GM18499 (cell line): ENCODE results near the gene ERN1.

Experiments used
- ATAC-seq: cut with Tn5 transposase; IDR thresholded peaks from one replicate; pipeline ENCODE4 v1.9.1; 2021; ENCODE audit warnings: moderate number of reproducible peaks; ENCODE audit not compliant: insufficient read depth, unreplicated experiment

The ERN1 gene

DNA sequence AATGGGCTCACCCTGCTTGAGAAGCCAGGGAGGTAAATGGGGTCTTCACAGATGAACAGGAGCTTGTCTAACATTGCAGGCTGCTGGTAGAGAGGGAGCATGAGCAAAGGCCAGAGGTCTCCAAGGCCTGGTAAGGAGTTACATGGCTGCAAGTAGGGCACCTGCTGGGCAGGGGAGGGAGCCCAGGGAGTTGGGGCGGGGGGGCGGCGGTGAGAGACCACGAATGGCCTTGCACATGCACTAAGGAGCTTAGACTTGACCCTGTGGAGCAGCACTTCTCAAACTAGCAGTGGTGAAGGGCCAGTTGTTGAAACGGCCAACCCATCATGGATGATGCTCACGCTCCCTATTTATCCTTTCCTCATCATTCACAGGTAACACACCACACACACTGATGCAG, 38.4 kb downstream of the ERN1 start:
- no peak for ATAC-seq

DNA sequence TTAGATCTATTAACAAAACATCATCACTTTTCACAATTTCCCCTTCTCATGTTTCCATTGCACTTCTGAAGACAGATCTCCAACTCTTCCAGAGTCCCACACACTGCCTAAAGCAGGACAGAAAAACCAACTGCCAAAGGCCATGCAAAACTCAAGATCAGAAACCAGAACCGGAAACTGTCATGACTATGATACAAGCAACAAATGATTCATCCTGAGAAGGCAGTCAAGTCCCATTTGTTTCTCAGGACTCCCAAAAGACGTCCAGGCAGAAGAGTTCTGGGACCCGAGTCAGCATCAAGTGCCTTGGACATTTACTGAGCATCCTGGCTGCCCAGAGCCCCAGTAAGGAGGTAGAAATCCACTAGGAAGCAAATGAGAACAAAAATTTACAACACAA, 38.8 kb downstream of the ERN1 start:
- peak; percentile 55 for ATAC-seq

GRCh38 chr17:64090144-64090543, 39.8 kb downstream of the ERN1 start:
- no peak for ATAC-seq

- no peak for ATAC-seq
These were observed 42.5 kb downstream of the ERN1 start for GRCh38 chr17:64087252-64088005.

- ATAC-seq, result no peak
These were observed 44.3 kb downstream of the ERN1 start for GRCh38 chr17:64085650-64086005.

DNA sequence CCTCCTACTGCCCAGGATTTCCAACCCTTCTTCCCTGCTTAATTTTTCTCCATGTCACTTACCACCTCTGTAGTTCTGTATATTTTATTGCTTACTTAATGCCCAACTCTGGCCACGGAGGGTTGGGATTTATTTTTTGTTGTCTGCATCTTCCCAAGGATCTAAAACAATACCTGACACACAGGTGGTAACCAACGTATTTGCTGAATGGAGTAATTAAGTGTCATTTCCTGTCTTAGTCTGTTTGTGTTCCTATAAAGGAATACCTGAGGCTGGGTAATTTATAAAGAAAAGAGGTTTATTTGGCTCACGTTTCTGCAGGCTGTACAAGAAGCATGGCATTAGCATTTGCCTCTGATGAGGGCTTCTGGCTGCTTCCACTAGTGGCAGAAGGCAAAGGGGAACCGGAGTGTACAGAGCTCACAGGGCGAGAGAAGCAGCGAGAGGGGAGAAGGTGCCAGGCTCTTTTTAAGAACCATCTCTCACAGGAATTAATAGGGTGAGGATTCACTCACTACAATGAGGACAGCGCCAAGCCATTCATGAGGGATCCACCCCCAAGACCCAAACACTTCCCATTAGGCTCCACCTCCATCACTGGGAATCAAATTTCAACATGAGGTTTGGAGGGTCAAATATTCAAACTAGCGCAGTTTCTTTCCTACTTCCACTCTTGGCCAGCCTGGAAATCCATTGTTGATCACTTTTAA, 44.8 kb downstream of the ERN1 start:
- no peak for ATAC-seq

DNA sequence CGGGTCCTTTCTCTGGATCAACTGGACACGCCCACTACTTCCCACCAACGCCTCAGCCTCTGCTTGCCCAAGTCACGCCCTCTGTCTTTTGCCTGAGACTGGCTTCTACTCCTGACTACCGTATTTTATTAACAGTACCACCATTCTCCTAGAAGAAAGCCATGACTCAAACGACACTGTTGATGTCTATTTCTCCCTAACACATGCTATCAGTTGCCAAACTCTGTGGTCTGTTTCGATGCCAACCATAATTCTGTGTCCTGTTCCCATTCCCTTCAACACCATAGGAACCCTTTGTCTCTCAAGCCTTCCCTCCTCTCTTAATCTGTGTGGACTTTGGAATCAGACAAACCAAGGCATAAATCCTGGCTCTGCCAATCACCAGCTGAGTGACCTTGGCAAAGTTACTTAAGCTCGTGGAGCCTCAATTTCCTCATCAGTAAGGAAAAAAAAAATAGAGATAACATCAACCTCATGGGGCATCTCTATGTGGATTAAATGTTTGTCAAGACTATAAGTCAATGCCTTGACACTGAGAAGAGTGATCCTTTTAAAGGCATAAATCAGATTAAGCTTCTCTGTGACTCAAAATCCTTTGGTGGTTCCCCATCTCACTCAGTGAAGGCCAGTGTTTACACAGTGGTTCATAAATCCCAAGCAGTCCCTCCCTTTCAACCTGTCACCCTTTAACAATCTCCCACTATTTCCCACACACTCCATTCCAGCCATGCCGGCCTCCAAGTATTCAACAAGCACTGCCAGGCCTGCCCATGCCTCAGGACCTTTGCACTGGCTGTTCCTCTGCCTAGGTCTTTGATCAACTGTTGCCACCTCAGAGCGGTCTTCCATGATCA, 45.6 kb downstream of the ERN1 start:
- no peak for ATAC-seq

DNA sequence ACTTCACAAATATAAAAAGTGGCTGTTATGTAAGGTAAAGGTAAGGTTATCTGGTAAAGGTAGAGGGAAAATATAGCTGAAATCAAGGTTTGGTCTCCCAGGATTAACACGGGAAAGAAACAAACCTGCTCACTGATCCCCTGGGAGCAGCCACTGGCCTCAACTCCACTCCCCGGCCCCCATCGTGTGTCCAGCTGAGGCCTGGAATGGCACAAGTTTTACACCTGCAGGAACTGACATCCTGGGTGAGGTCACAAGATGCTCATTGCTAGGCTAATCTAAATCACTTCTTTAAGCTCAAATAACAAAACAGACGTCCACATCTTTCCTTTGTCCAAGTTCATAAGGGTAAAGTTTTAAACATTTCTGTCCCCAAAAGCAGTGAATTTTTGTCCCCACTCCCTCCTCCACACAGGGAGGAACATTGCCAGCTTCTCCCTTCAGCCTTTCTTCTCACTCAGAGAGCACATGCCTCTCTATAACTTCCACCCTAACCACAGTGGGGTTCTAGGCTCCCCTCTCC, 46.3 kb downstream of the ERN1 start:
- ATAC-seq, result no peak

- ATAC-seq, result no peak
These were observed 46.9 kb downstream of the ERN1 start for GRCh38 chr17:64083093-64083492.

- ATAC-seq, result no peak
These were observed 47.8 kb downstream of the ERN1 start for GRCh38 chr17:64081802-64082799.

DNA sequence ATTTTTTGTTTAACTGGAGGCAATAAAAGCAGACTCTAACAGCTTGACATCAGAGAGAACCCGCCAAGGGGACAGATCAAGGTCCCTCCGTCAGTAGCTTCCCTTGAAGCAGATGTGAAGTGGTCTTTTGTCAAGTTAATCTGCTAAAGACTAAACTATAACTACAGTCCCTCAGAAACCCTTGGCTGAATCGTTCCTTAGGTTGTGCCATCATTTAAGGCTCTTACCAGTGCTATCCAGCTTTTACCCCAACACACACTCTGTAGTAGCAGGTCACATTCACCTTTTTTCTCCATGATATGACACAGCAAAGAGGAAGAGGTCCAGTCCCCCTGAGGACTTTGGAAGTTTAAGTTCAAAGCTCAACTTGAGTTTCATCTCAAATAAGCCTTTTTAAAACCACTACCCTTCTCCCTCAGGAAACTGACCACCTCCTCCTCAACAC, 49.7 kb downstream of the ERN1 start:
- no peak for ATAC-seq

- no peak for ATAC-seq
These were observed 52.6 kb downstream of the ERN1 start for GRCh38 chr17:64077379-64077778.

DNA sequence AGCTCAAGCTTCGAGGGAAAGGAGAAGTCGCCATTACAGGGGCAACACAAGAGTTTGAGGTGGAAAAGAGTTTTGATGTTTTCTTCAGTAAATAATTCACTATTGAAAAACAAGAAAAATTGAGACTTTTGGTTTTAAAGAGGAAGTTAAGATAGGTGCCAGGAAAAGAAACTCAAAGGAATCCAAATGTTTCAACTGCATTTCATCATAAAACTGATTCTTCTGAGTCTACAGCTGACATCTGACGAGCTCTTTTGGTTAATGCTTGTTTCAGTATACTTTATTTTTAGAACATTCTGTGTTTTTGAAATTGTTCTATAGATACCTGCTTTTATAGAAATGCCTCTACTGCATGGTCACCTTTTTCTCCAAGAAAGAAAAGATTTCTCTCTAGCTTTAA, 54.0 kb downstream of the ERN1 start:
- ATAC-seq, result no peak

GRCh38 chr17:64074704-64075426, 55.1 kb downstream of the ERN1 start:
- ATAC-seq, result no peak

DNA sequence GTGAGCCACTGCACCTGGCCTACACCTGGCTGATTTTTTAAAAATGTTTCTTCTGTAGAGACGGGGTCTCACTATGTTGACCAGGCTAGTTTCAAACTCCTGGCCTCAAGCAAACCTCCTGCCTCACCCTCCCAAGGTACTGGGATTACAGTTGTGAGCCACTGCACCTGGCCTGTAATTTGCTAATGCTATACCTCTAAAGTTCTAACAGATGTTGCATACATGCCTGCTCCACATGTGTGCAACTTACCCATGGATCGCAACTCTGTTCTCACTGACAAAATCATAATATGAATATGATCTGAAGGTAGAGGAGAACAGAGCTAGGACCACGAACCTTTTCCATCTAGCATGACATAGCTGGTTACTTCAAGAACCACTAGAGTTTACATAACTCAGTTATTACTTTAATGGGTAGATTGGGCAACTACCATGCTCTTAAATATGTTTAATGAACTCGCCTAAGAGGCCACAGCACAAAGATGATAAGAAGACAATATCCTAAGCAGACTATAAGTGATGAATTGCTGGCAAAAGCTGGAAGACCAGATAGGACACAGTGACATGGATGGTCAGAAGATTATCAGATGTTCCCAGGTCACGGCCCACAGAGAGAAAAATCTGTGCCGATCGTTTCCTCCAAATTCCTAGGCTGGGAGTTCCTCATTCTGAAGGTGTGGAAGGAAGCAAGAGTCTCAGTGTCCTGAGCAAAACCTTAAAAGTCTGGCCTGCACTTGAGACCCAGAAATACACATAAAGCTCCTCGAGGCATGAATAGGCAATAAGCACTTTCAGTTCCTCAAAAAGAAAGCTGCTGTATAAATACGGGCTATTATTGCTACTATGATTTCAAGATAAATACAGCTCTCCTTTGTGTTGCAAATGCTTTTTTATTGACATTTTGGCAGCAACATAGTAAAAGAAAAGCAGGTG, 55.9 kb downstream of the ERN1 start:
- ATAC-seq, result peak; percentile 51

DNA sequence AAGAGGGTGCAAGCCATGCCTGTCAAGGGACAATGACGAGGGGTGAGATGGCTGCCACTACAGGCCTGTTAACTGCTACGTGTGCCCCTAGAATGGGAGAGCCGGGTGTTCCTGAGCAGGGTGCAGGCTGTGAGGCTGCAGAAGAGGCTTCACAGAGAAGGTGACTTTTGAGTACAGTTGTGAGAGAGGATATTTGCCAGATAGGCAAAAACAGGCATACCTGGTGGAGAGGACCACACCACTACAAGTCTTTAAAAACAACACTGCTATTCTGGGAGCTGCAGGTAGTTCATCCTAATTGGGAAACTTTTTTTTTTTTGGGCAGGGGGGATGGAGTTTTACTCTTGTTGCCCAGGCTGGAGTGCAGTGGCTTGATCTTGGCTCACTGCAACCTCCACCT, 58.8 kb downstream of the ERN1 start:
- ATAC-seq, result no peak

DNA sequence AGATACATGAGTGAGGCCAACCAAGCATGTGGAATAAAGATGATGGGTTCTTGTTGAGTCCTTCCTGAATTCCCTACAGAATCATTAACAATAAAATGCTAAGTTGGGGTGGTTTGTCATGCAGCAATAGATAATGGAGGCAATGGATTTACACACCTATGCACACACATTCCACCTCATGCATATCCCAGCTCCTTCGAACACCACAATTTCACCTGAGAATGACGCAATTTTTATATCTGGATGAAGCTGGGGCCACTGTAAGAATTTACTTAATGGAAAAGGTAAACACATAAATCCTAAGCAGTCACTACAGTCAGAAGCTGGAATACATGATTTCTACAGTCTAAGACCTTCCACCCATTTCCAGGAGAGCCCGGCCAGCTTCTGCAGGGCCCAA, 59.7 kb downstream of the ERN1 start:
- no peak for ATAC-seq

- no peak for ATAC-seq
These were observed 60.8 kb downstream of the ERN1 start for GRCh38 chr17:64069143-64069542.
